GM19468 (cell line): ENCODE results near the gene TMEM163.

Experiments used
- ATAC-seq: cut with Tn5 transposase; IDR thresholded peaks from one replicate; pipeline ENCODE4 v1.9.1; 2021; ENCODE audit warnings: mild to moderate bottlenecking, moderate library complexity, moderate number of reproducible peaks; ENCODE audit not compliant: unreplicated experiment; ENCODE audit errors: extremely low read depth

Gene TMEM163

GRCh38 chr2:134694411-134694810 is 24.4 kb downstream of the TMEM163 start:
- no peak for ATAC-seq

DNA sequence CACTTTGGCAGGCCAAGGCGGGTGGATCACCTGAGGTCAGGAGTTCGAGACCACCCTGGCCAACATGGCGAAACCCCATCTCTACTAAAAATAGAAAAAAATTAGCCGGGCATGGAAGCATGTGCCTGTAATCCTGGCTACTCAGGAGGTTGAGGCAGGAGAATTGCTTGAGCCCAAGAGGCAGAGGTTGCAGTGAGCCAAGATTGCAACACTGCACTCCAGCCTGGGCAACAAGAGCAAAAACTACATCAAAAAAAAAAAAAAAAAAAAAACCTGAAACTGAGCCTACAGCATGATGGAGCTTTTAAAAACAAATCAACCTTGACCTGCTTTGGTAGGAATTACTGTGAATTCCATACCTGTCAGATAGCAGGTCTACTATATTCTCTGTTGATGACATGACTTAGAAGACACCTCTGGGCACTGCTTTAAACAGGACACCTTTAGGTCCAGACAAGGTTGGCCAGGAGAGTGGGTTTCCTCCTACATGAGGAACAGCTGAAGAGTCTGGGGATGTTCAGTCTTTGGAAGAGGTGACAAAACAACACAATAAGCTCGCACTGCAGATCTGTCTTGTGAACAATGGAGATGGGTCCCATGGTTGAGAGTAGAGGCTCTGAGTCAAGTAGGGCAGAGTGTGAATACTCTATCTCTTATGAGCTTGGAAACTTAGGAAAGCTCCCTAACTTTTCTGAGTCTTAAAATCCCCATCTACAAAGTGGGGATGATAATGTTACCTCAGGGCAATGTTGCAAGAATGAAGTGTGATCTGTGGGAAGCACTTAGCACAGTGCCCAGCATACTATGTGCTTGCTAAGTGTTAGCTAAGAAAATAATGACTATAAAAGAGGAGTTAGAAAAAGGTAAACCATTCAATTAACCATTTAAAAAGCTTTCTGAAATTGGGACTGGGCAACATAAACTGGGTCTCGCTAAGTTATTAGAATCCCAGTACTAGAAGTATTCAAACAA is 25.2 kb downstream of the TMEM163 start:
- ATAC-seq, result no peak

DNA sequence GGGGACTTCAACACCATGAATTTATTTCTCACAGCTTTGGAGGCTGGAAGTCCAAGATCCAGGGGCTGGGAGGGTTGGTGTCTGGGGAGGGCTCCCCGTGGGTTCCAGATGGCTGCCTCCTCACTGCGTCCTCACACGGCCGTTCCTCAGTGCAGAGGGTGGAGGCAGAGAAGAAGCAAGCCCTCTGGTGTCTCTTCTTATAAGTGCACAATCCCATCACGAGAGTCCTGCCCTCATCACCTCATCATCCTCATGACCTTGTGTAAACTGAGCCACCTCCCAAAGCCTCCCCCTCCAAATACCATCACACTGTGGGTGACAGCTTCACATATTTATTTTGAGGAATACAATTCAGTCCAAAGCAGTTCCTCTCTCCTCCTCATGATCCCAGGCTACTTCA is 26.3 kb downstream of the TMEM163 start:
- peak; percentile 58 for ATAC-seq

GRCh38 chr2:134690629-134691215 is 28.1 kb downstream of the TMEM163 start:
- ATAC-seq, result no peak

DNA sequence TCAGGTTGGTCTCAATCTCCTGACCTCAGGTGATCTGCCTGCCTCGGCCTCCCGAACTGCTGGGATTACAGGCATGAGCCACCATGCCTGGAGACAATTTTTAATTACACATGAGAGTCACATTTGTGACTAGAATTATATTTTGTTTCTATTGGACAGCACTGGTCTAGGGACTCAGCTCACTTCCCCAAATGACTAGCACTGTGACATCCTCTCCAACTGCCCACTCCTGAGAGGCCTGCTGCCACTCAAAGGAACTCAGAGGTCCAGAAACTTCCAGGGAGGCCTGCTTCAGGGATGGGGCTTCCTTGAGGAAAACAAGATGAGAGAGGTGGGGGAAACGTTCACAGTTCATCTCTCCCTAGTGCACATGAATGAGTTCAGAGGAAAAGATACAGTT is 29.5 kb downstream of the TMEM163 start:
- ATAC-seq, result no peak

DNA sequence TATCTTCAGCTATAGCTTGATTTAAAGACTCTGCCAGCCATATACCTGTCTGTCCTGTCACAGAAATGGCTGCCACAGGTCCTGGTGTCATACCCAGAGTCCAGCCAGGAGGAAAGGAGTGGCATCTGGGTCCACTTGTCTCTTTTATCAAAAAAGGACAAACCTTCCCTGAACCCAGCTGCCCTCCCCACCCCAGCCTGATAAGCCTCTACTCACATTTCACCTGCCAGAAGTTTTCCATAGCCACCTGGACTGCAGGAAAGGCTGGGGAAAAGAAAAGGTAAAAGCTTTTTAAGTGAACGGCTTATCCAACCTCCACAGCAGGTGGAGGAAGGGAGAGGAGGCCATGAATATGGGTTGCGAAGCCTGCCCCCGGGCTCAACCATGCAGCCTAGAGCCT is 32.8 kb downstream of the TMEM163 start:
- no peak for ATAC-seq

- no peak for ATAC-seq
These were observed 35.2 kb downstream of the TMEM163 start for GRCh38 chr2:134683561-134684112.

DNA sequence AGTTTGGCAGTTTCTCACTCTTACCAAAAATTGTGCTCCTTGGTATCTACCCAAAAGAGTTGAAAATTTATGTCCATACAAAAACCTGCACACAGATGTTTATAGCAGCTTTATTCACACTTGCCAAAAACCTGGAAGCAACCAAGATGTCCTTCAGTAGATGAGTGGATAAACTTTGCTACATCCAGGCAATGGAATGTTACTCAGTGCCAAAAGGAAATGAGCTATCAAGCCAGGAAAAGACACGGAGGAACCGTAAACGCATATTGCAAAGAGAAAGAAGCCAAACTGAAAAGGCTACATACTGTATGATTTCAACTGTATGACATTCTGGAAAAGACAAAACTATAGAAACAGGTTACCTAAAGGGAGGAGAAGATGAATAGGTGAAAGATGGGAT is 36.1 kb downstream of the TMEM163 start:
- ATAC-seq, result no peak

DNA sequence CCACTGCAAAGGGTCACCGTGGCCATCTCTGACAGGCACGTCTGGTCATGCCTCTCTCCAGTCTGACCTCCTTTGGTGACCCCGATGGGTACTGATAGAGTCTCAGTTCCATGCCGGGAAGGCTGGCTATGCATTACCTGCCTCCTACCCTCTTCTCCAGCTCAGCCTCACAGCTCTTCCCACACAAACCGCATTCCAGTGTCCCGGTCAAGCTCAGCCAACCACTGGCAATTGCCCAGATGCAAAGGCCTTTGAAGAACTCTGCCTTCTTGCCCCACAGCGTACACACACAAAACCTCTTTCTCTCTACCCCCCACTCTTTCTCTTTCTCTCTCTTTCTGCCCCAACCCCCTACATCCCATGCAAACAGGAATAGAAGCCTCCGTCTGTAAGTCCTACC is 37.6 kb downstream of the TMEM163 start:
- no peak for ATAC-seq

- ATAC-seq, result no peak
These were observed 39.1 kb downstream of the TMEM163 start for GRCh38 chr2:134679745-134680144.

- no peak for ATAC-seq
These were observed 39.5 kb downstream of the TMEM163 start for GRCh38 chr2:134679294-134679693.

GRCh38 chr2:134677856-134678756 is 40.7 kb downstream of the TMEM163 start:
- ATAC-seq, result no peak

DNA sequence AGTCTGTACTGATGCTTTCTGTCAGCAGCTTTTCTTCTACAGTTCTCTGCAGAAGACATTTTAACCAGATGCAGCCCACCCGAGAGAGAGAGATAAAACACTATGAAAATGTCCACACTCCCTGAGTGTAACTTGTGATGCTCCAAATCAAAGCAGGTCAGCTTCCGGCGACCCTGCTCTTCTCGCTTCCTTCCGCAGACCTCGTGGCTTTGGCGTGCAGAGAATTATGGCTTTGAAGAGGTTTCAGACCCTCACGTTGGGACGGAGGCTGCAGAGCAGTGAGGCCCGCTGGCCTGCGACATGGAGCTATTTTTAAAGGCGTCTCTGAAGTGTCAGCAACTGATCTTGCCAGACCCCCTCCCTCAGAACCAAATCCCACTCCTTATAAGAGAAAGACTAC is 41.8 kb downstream of the TMEM163 start:
- no peak for ATAC-seq

GRCh38 chr2:134675314-134675713 is 43.5 kb downstream of the TMEM163 start:
- no peak for ATAC-seq

DNA sequence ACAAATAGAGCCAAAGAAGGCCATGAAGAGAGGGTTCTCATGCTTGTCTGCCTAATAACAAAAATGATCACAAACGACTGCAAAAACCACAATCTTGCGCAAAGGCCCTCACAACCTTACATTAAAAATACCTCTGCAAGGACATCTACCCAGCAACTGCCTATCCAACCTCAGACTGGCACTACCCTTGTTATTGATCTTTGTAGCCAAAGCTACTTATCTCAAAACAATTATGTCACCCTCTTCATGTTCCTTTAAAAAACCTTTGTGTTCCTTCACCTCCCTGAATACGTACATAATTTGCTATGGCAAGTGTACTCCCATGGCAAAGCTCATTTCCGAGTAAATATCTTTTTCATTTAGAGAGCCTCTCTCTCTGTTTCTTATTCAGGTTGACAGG is 44.1 kb downstream of the TMEM163 start:
- no peak for ATAC-seq

- ATAC-seq, result no peak
These were observed 47.3 kb downstream of the TMEM163 start for GRCh38 chr2:134671513-134671912.

- ATAC-seq, result no peak
These were observed 47.8 kb downstream of the TMEM163 start for GRCh38 chr2:134670955-134671354.

GRCh38 chr2:134669731-134670669 is 48.8 kb downstream of the TMEM163 start:
- ATAC-seq, result no peak

GRCh38 chr2:134668821-134669220 is 50.0 kb downstream of the TMEM163 start:
- ATAC-seq, result no peak
